ENCODE measurements around the gene MTR. TPM values are rescaled to one million over a fixed set of nuclear protein-coding genes. Genes with fewer than 3 reads are reported as not detected.

MTR gene
- total RNA-seq, 1 experiment from 2014 or later: 27.5 TPM

DNA sequence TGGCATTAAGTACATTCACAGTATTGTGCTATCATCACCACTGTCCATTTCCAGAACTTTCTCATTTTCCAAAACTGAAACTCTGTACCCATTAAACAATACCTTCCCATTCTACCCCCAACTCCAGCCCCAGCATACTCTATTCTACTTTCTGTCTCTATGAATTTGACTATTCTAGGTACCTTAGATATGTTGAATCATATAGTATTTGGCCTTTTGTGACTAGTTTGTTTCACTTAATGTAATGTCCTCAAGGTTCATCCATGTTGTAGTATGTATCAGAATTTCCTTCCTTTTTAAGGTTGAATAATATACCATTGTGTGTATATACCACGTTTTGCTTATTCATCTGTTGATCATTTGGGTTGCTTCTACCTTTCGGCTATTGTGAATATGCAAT is 11.5 kb downstream of the MTR start:
- H3K36me3 Mint-ChIP-seq: peaks cover 31% of the 10 kb centered on the region
- ChIA-PET POLR2A (no interaction called here), CTCF (no interaction called here)
- H3K27me3 Mint-ChIP-seq (ENCODE audit: low read depth): no peaks in the 10 kb centered on the region
- H3K4me3 Mint-ChIP-seq: no peak overlapping the region
- TF ChIP-seq ZNF232 (CRISPR knock-in tag; IDR thresholded peaks at IDR 0.05): no peak
- H3K27ac Mint-ChIP-seq: no peak overlapping the region
- DNase-seq (ENCODE audit: low spot score): no peak
- H3K4me1 Mint-ChIP-seq: no peaks in the 10 kb centered on the region
- no peak for ATAC-seq
- H3K9me3 Mint-ChIP-seq: no peaks in the 10 kb centered on the region

DNA sequence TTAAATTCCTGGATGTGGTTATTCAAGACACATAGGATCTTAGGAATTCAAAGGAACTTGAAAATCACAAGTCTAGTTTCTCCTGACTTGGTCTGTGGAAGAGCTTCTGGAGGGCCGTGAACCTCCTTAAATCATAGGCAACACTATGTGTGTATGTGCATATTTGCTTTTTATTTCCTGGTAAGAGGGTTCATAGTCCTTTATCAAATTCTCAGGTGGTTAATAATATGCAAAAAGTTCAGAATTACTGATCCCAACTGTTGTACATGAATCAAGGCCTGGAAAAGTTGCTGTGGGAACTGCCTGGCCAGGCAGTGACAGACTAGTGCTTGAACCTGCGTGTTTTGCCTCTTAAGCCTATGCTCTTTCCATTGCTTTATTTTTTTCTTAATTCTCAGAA is 12.9 kb downstream of the MTR start:
- Mint-ChIP-seq H3K27me3 (ENCODE audit: low read depth) (no peaks in the 10 kb centered on the region), H3K4me1 (no peaks in the 10 kb centered on the region)
- ATAC-seq: no peak

More for the DNA sequence above, 12.9 kb downstream of the MTR start:
- Mint-ChIP-seq H3K4me3 (no peak overlapping the region), H3K9me3 (no peaks in the 10 kb centered on the region), H3K36me3 (peaks cover 37% of the 10 kb centered on the region), H3K27ac (no peak overlapping the region)
- no peak for DNase-seq (ENCODE audit: low spot score)
- ChIA-PET POLR2A (no interaction called here), CTCF (no interaction called here)
- TF ChIP-seq, protein P1, sequence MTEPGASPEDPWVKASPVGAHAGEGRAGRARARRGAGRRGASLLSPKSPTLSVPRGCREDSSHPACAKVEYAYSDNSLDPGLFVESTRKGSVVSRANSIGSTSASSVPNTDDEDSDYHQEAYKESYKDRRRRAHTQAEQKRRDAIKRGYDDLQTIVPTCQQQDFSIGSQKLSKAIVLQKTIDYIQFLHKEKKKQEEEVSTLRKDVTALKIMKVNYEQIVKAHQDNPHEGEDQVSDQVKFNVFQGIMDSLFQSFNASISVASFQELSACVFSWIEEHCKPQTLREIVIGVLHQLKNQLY (CRISPR knock-in tag; IDR thresholded peaks at IDR 0.05): no peak
- TF ChIP-seq TP53 (CRISPR knock-in tag; IDR thresholded peaks at IDR 0.05): no peak
- no peak for TF ChIP-seq ZNF416 (CRISPR knock-in tag; IDR thresholded peaks at IDR 0.05)
- no peak for TF ChIP-seq ATF1 (CRISPR knock-in tag; IDR thresholded peaks at IDR 0.05)
- TF ChIP-seq CREM (CRISPR knock-in tag; IDR thresholded peaks at IDR 0.05): no peak
- TF ChIP-seq, protein P2, sequence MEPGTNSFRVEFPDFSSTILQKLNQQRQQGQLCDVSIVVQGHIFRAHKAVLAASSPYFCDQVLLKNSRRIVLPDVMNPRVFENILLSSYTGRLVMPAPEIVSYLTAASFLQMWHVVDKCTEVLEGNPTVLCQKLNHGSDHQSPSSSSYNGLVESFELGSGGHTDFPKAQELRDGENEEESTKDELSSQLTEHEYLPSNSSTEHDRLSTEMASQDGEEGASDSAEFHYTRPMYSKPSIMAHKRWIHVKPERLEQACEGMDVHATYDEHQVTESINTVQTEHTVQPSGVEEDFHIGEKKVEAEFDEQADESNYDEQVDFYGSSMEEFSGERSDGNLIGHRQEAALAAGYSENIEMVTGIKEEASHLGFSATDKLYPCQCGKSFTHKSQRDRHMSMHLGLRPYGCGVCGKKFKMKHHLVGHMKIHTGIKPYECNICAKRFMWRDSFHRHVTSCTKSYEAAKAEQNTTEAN (CRISPR knock-in tag; IDR thresholded peaks at IDR 0.05): no peak
- TF ChIP-seq, protein P3, sequence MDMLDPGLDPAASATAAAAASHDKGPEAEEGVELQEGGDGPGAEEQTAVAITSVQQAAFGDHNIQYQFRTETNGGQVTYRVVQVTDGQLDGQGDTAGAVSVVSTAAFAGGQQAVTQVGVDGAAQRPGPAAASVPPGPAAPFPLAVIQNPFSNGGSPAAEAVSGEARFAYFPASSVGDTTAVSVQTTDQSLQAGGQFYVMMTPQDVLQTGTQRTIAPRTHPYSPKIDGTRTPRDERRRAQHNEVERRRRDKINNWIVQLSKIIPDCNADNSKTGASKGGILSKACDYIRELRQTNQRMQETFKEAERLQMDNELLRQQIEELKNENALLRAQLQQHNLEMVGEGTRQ (CRISPR knock-in tag; IDR thresholded peaks at IDR 0.05): no peak
- TF ChIP-seq HMGA2 (CRISPR knock-in tag; IDR thresholded peaks at IDR 0.05): no peak
- no peak for TF ChIP-seq ZNF317 (CRISPR knock-in tag; IDR thresholded peaks at IDR 0.05; ENCODE audit: borderline replicate concordance, low read depth)
- TF ChIP-seq SP1 (CRISPR knock-in tag; conservative IDR thresholded peaks at IDR 0.05): no peak
- TF ChIP-seq, protein P4, sequence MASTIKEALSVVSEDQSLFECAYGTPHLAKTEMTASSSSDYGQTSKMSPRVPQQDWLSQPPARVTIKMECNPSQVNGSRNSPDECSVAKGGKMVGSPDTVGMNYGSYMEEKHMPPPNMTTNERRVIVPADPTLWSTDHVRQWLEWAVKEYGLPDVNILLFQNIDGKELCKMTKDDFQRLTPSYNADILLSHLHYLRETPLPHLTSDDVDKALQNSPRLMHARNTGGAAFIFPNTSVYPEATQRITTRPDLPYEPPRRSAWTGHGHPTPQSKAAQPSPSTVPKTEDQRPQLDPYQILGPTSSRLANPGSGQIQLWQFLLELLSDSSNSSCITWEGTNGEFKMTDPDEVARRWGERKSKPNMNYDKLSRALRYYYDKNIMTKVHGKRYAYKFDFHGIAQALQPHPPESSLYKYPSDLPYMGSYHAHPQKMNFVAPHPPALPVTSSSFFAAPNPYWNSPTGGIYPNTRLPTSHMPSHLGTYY (CRISPR knock-in tag; IDR thresholded peaks at IDR 0.05): no peak
- TF ChIP-seq, protein P5, sequence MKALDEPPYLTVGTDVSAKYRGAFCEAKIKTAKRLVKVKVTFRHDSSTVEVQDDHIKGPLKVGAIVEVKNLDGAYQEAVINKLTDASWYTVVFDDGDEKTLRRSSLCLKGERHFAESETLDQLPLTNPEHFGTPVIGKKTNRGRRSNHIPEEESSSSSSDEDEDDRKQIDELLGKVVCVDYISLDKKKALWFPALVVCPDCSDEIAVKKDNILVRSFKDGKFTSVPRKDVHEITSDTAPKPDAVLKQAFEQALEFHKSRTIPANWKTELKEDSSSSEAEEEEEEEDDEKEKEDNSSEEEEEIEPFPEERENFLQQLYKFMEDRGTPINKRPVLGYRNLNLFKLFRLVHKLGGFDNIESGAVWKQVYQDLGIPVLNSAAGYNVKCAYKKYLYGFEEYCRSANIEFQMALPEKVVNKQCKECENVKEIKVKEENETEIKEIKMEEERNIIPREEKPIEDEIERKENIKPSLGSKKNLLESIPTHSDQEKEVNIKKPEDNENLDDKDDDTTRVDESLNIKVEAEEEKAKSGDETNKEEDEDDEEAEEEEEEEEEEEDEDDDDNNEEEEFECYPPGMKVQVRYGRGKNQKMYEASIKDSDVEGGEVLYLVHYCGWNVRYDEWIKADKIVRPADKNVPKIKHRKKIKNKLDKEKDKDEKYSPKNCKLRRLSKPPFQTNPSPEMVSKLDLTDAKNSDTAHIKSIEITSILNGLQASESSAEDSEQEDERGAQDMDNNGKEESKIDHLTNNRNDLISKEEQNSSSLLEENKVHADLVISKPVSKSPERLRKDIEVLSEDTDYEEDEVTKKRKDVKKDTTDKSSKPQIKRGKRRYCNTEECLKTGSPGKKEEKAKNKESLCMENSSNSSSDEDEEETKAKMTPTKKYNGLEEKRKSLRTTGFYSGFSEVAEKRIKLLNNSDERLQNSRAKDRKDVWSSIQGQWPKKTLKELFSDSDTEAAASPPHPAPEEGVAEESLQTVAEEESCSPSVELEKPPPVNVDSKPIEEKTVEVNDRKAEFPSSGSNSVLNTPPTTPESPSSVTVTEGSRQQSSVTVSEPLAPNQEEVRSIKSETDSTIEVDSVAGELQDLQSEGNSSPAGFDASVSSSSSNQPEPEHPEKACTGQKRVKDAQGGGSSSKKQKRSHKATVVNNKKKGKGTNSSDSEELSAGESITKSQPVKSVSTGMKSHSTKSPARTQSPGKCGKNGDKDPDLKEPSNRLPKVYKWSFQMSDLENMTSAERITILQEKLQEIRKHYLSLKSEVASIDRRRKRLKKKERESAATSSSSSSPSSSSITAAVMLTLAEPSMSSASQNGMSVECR (CRISPR knock-in tag; IDR thresholded peaks at IDR 0.05; ENCODE audit: borderline replicate concordance): no peak
- no peak for TF ChIP-seq FOXP1 (CRISPR knock-in tag; IDR thresholded peaks at IDR 0.05; ENCODE audit: borderline replicate concordance)
- no peak for TF ChIP-seq OVOL2 (CRISPR knock-in tag; IDR thresholded peaks at IDR 0.05; ENCODE audit: borderline replicate concordance)
- no peak for TF ChIP-seq NR3C1 (CRISPR knock-in tag; conservative IDR thresholded peaks at IDR 0.05; ENCODE audit: low read depth)
- TF ChIP-seq, protein P6, sequence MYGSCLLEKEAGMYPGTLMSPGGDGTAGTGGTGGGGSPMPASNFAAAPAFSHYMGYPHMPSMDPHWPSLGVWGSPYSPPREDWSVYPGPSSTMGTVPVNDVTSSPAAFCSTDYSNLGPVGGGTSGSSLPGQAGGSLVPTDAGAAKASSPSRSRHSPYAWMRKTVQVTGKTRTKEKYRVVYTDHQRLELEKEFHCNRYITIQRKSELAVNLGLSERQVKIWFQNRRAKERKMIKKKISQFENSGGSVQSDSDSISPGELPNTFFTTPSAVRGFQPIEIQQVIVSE (CRISPR knock-in tag; IDR thresholded peaks at IDR 0.05; ENCODE audit: borderline replicate concordance): no peak
- TF ChIP-seq, protein P7, sequence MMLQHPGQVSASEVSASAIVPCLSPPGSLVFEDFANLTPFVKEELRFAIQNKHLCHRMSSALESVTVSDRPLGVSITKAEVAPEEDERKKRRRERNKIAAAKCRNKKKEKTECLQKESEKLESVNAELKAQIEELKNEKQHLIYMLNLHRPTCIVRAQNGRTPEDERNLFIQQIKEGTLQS (CRISPR knock-in tag; conservative IDR thresholded peaks at IDR 0.05): no peak

Measured in WTC11 (cell line).